ENCODE results near the gene ZNF497. TPM values are rescaled to one million over a fixed set of nuclear protein-coding genes. Genes with fewer than 3 reads are reported as not detected.
A peak's percentile ranks its signal among the peaks of the same experiment; 100 is the strongest.

Gene ZNF497
- total and polyA plus RNA-seq, 10 of the 15 experiments (the other 5 are each of a cell fraction or from before 2014, with no cell fraction given), result 0.09 to 0.82 (median 0.28) TPM

GRCh38 chr19:58408152-58409009, 45.8 kb upstream of the ZNF497 start, which contains the start of gene ZNF584 (continued):
- TF ChIP-seq, protein P1, sequence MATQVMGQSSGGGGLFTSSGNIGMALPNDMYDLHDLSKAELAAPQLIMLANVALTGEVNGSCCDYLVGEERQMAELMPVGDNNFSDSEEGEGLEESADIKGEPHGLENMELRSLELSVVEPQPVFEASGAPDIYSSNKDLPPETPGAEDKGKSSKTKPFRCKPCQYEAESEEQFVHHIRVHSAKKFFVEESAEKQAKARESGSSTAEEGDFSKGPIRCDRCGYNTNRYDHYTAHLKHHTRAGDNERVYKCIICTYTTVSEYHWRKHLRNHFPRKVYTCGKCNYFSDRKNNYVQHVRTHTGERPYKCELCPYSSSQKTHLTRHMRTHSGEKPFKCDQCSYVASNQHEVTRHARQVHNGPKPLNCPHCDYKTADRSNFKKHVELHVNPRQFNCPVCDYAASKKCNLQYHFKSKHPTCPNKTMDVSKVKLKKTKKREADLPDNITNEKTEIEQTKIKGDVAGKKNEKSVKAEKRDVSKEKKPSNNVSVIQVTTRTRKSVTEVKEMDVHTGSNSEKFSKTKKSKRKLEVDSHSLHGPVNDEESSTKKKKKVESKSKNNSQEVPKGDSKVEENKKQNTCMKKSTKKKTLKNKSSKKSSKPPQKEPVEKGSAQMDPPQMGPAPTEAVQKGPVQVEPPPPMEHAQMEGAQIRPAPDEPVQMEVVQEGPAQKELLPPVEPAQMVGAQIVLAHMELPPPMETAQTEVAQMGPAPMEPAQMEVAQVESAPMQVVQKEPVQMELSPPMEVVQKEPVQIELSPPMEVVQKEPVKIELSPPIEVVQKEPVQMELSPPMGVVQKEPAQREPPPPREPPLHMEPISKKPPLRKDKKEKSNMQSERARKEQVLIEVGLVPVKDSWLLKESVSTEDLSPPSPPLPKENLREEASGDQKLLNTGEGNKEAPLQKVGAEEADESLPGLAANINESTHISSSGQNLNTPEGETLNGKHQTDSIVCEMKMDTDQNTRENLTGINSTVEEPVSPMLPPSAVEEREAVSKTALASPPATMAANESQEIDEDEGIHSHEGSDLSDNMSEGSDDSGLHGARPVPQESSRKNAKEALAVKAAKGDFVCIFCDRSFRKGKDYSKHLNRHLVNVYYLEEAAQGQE (IDR thresholded peaks at IDR 0.05; ENCODE audit: low read depth, low read length), result no peak
- peak; percentile 75 for TF ChIP-seq CHD2 (IDR thresholded peaks at IDR 0.05; ENCODE audit: borderline replicate concordance, low read depth, low read length)
- no peak for TF ChIP-seq RFX5 (IDR thresholded peaks at IDR 0.05; ENCODE audit: low read depth, low read length)
- TF ChIP-seq RELA (IDR thresholded peaks at IDR 0.05; ENCODE audit: borderline replicate concordance, partially characterized antibody), result no peak
- TF ChIP-seq, protein P2, sequence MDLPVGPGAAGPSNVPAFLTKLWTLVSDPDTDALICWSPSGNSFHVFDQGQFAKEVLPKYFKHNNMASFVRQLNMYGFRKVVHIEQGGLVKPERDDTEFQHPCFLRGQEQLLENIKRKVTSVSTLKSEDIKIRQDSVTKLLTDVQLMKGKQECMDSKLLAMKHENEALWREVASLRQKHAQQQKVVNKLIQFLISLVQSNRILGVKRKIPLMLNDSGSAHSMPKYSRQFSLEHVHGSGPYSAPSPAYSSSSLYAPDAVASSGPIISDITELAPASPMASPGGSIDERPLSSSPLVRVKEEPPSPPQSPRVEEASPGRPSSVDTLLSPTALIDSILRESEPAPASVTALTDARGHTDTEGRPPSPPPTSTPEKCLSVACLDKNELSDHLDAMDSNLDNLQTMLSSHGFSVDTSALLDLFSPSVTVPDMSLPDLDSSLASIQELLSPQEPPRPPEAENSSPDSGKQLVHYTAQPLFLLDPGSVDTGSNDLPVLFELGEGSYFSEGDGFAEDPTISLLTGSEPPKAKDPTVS (IDR thresholded peaks at IDR 0.05; ENCODE audit: low read depth, low read length), result no peak
- peak; percentile 71 for TF ChIP-seq RUNX3 (IDR thresholded peaks at IDR 0.05; ENCODE audit: low read length)
- no peak for TF ChIP-seq CEBPB (IDR thresholded peaks at IDR 0.05; ENCODE audit: borderline replicate concordance in 1 of 2, low read depth in 2 of 2, low read length in 2 of 2)
- TF ChIP-seq SMAD1 (IDR thresholded peaks at IDR 0.05; ENCODE audit: low read depth, partially characterized antibody), result no peak
- TF ChIP-seq SKIL (IDR thresholded peaks at IDR 0.05; ENCODE audit: low read depth, poor library complexity, severe bottlenecking), result no peak
- TF ChIP-seq RB1 (IDR thresholded peaks at IDR 0.05; ENCODE audit: borderline replicate concordance), result 0 out of 2 replicates have a peak, but pooled peaks have one; percentile 31
- no peak for TF ChIP-seq NR2C2 (IDR thresholded peaks at IDR 0.05; ENCODE audit: borderline replicate concordance, control insufficient read depth, insufficient read length, low read depth)
- TF ChIP-seq TCF12 (IDR thresholded peaks at IDR 0.05; ENCODE audit: low read depth, low read length), result 0 out of 2 replicates have a peak, but pooled peaks have one; percentile 4
- TF ChIP-seq ZZZ3 (IDR thresholded peaks at IDR 0.05; ENCODE audit: control insufficient read depth, insufficient read length, low read depth), result no peak
- 0 out of 2 replicates have a peak, but pooled peaks have one; percentile 25 for TF ChIP-seq BRCA1 (IDR thresholded peaks at IDR 0.05; ENCODE audit: low read depth, low read length)
- no peak for TF ChIP-seq NRF1 (conservative IDR thresholded peaks at IDR 0.05; ENCODE audit: low read depth, low read length)
- peak; percentile 77 for TF ChIP-seq LARP7 (IDR thresholded peaks at IDR 0.05)
- no peak for TF ChIP-seq ZBTB11 (CRISPR knock-in tag; IDR thresholded peaks at IDR 0.05)
- peak; percentile 42; the same call in 1 of the 2 replicates for TF ChIP-seq TAF1 (IDR thresholded peaks at IDR 0.05; ENCODE audit: borderline replicate concordance, low read depth, low read length)
- TF ChIP-seq SMARCA5 (IDR thresholded peaks at IDR 0.05), result no peak

All from GM12878 (cell line).